BJ (cell line): ENCODE data around the gene SLC22A1. TPM values are rescaled to one million over a fixed set of nuclear protein-coding genes. Genes with fewer than 3 reads are reported as not detected.

Experiments used
- CTCF ChIA-PET: fragments of 350-600 bp; formaldehyde crosslinking; extraction: SDS; loops from one replicate; lab custom pipeline; 2021; ENCODE audit warnings: antibody characterized with exemption, inconsistent platforms; lab: Yijun Ruan, JAX
- POLR2A ChIA-PET: fragments of 300-600 bp; sonication (Branson Sonifier 250); formaldehyde crosslinking; extraction: SDS; loops from one replicate; lab custom pipeline; 2021; ENCODE audit warnings: antibody characterized with exemption; lab: Charles Lee
- DNase-seq: peaks from one replicate; pipeline ENCODE4 v3.0.0-alpha.2; 2011; ENCODE audit warnings: low read depth
- H3K27me3 ChIP-seq: 2 replicates; pipeline ENCODE4 v1.6.0; 2011; ENCODE audit warnings: low read length; ENCODE audit not compliant: control insufficient read depth, insufficient read depth
- H3K36me3 ChIP-seq: 2 replicates; pipeline ENCODE4 v1.5.1; 2011; ENCODE audit warnings: low read length; ENCODE audit not compliant: control insufficient read depth, insufficient read depth
- H3K4me3 ChIP-seq: 2 replicates; pipeline ENCODE4 v1.5.1; 2011; ENCODE audit warnings: low read depth, mild to moderate bottlenecking, control low read depth, low read length
- polyA plus RNA-seq: library from polyadenylated mRNA; depleted of rRNA; stranded (reverse); fragments of >200 nt; gene quantifications from 2 replicates; pipeline ENCODE4 v1.2.3, GENCODE V29; 2011
- TF ChIP-seq, protein P1 (sequence below): IDR thresholded peaks from 2 replicates; pipeline ENCODE4 v1.5.1; 2011; ENCODE audit warnings: low read depth, mild to moderate bottlenecking, control low read depth, inconsistent platforms, low read length, moderate library complexity; ENCODE audit not compliant: insufficient read depth

The SLC22A1 gene
- polyA plus RNA-seq, 1 experiment, result 0.11 TPM

- CTCF ChIA-PET, result no interaction called here
- POLR2A ChIA-PET, result no interaction called here
- TF ChIP-seq, protein P1, sequence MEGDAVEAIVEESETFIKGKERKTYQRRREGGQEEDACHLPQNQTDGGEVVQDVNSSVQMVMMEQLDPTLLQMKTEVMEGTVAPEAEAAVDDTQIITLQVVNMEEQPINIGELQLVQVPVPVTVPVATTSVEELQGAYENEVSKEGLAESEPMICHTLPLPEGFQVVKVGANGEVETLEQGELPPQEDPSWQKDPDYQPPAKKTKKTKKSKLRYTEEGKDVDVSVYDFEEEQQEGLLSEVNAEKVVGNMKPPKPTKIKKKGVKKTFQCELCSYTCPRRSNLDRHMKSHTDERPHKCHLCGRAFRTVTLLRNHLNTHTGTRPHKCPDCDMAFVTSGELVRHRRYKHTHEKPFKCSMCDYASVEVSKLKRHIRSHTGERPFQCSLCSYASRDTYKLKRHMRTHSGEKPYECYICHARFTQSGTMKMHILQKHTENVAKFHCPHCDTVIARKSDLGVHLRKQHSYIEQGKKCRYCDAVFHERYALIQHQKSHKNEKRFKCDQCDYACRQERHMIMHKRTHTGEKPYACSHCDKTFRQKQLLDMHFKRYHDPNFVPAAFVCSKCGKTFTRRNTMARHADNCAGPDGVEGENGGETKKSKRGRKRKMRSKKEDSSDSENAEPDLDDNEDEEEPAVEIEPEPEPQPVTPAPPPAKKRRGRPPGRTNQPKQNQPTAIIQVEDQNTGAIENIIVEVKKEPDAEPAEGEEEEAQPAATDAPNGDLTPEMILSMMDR, result no peak
- Histone ChIP-seq H3K36me3 (no peaks in the 10 kb centered on the region), H3K27me3 (no peaks in the 10 kb centered on the region), H3K4me3 (no peak overlapping the region)
- DNase-seq, result no peak
Measured at GRCh38 chr6:160190973-160191372, 69.4 kb downstream of the SLC22A1 start.

- Histone ChIP-seq H3K4me3 (no peak overlapping the region), H3K27me3 (no peaks in the 10 kb centered on the region), H3K36me3 (no peaks in the 10 kb centered on the region)
- POLR2A ChIA-PET, result no interaction called here
- CTCF ChIA-PET, result no interaction called here
- no peak for DNase-seq
- TF ChIP-seq, protein P1, result no peak
Measured at GRCh38 chr6:160192840-160193239, 71.2 kb downstream of the SLC22A1 start.

GRCh38 chr6:160194808-160195207 lies 73.2 kb downstream of the SLC22A1 start:
- CTCF ChIA-PET, result no interaction called here
- no peak for DNase-seq
- POLR2A ChIA-PET, result no interaction called here
- Histone ChIP-seq H3K27me3 (no peaks in the 10 kb centered on the region), H3K4me3 (no peak overlapping the region), H3K36me3 (no peaks in the 10 kb centered on the region)
- TF ChIP-seq, protein P1, result no peak

DNA sequence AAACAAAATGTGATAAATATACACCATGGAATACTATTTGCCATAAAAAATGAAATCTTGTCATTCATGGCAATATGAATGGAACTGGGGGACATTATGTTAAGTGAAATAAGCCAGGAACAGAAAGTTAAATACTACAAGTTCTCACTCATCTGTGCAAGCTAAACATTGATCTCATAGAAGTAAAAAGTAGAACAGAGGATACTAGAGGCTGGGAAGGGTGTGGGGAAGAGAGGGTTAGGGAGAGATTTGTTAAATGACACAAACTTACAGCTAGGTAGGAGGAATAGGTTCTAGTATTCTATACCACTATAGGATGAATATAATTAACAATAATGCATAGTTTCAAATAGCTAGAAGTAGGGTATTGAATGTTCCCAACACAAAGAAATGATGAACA lies 76.0 kb downstream of the SLC22A1 start:
- no peaks in the 10 kb centered on the region for H3K27me3 ChIP-seq
- H3K36me3 ChIP-seq, result no peaks in the 10 kb centered on the region
- TF ChIP-seq, protein P1, result no peak
- no peak overlapping the region for H3K4me3 ChIP-seq
- no peak for DNase-seq
- ChIA-PET POLR2A (no interaction called here), CTCF (no interaction called here)

- Histone ChIP-seq H3K27me3 (no peaks in the 10 kb centered on the region), H3K36me3 (no peaks in the 10 kb centered on the region), H3K4me3 (no peak overlapping the region)
- POLR2A ChIA-PET, result no interaction called here
- CTCF ChIA-PET, result no interaction called here
- TF ChIP-seq, protein P1, result no peak
- no peak for DNase-seq
Measured at GRCh38 chr6:160198606-160199211, 77.1 kb downstream of the SLC22A1 start.
